CD4-positive, alpha-beta T cell treated with Interleukin-17A for 1 hour (primary cell): ENCODE data around the gene CD47.

Experiments
- DNase-seq: peaks from one replicate; pipeline ENCODE4 v3.0.0-alpha.2; 2020

The CD47 gene

GRCh38 chr3:108114423-108115065 lies 23.7 kb upstream of the CD47 start:
- DNase-seq = no peak

- DNase-seq = no peak
These were observed 23.1 kb upstream of the CD47 start for GRCh38 chr3:108113975-108114374.

GRCh38 chr3:108110934-108111333 lies 20.1 kb upstream of the CD47 start:
- DNase-seq = no peak

- DNase-seq = no peak
These were observed 17.6 kb upstream of the CD47 start for GRCh38 chr3:108108416-108108815.

GRCh38 chr3:108106449-108106848 lies 15.6 kb upstream of the CD47 start:
- DNase-seq = no peak

GRCh38 chr3:108106031-108106430 lies 15.2 kb upstream of the CD47 start:
- no peak for DNase-seq

GRCh38 chr3:108103886-108104797 lies 13.3 kb upstream of the CD47 start:
- no peak for DNase-seq

GRCh38 chr3:108103040-108103751 lies 12.4 kb upstream of the CD47 start:
- DNase-seq = no peak

- no peak for DNase-seq
These were observed 11.7 kb upstream of the CD47 start for GRCh38 chr3:108102420-108103039.

GRCh38 chr3:108100906-108101660 lies 10.3 kb upstream of the CD47 start:
- peak; percentile 63 for DNase-seq

GRCh38 chr3:108099679-108100428 lies 9.0 kb upstream of the CD47 start:
- peak; percentile 34 for DNase-seq

- DNase-seq = no peak
These were observed 8.4 kb upstream of the CD47 start for GRCh38 chr3:108099244-108099643.

- DNase-seq = no peak
These were observed 7.2 kb upstream of the CD47 start for GRCh38 chr3:108098003-108098370.

- DNase-seq = no peak
These were observed 6.6 kb upstream of the CD47 start for GRCh38 chr3:108097322-108098002.

- no peak for DNase-seq
These were observed 5.9 kb upstream of the CD47 start for GRCh38 chr3:108096532-108097321.

GRCh38 chr3:108093616-108094015 lies 2.8 kb upstream of the CD47 start:
- peak; percentile 42 for DNase-seq

GRCh38 chr3:108093021-108093420 lies 2.2 kb upstream of the CD47 start:
- DNase-seq = peak; percentile 36

- peak; percentile 30 for DNase-seq
These were observed 1.7 kb upstream of the CD47 start for GRCh38 chr3:108092501-108092900.

GRCh38 chr3:108091498-108092250 lies 843 bp upstream of the CD47 start:
- peak; percentile 56 for DNase-seq
